ENCODE data around the gene ARMC7.
"Not testable (repeated sequence)": the region's sequence is repeated elsewhere in the genome, so short reads cannot be mapped to it uniquely, and the experiment has no call there.

The ARMC7 gene

DNA sequence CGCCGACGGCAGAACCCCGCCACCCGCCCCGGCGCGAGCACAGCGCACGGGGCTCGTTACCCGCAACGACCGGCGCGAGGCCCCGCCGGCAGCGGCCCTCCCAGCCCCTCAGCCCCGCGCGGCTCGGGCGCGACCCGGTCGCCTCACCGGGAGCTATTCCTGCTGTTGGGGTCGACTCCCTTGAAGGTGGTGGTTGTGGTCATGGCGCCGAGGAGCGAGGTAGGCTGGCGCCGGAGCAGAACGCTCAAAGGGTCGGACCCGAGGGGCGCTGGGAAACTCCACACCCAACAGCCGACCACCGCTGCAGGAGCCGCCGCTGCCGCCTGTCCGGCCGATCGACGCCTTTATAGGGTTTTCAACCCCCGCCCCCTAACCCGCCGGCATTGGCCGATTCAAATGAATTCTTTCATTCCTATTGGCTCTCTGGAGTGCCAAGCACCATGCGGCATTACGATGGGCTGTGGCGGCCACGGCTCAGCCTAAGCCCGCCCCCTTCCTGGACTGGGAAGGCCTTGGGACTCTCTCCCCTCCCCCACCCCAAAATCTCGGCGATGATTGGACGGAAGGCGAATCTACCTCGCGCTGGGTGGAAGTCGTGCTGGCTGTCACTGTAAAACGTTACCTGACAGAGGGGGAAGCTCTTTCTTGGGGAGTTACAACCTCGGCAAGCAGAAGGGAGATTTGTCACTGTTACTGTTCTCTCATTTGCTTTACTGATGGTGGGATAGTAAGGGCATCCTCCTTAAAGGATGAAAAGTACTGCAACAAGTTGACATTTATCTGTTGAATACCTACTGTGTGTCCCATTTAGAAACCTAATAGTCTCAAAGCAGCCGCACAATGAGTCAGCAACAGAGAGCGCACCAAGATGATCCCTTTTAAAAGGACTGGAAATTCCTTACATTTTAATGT lies 44.7 kb downstream of the ARMC7 start, which contains the start of gene JPT1:
Gene JPT1 (minus strand): TSS at position 318 of the 912 bp plus-strand sequence. CDS start 115 bp downstream, at position 203.
- peak; percentile 98 to 99 (median 99) for DNase-seq

DNA sequence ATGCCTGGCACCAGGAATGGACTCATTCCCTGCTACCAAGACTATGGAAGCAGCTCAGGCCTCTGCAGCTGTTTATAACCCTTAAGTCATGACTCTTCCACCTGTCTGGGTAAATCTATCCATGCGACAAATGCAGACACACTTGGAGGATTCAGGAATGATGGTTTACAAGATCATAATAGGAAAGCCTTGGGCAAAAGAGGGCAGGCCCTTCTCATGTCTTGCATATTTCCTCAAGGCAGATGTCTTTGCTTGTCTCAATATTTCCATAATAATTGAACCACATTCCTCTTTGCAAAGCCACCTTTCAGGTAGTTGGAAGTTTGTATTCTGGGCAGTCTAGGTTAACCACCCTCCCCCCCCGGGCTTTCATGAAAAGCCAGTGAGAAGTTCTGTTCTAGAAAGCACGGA lies 45.4 kb downstream of the ARMC7 start:
- no peak for DNase-seq

GRCh38 chr17:75158480-75158879 lies 48.7 kb downstream of the ARMC7 start:
- DNase-seq, result not testable (repeated sequence)

DNA sequence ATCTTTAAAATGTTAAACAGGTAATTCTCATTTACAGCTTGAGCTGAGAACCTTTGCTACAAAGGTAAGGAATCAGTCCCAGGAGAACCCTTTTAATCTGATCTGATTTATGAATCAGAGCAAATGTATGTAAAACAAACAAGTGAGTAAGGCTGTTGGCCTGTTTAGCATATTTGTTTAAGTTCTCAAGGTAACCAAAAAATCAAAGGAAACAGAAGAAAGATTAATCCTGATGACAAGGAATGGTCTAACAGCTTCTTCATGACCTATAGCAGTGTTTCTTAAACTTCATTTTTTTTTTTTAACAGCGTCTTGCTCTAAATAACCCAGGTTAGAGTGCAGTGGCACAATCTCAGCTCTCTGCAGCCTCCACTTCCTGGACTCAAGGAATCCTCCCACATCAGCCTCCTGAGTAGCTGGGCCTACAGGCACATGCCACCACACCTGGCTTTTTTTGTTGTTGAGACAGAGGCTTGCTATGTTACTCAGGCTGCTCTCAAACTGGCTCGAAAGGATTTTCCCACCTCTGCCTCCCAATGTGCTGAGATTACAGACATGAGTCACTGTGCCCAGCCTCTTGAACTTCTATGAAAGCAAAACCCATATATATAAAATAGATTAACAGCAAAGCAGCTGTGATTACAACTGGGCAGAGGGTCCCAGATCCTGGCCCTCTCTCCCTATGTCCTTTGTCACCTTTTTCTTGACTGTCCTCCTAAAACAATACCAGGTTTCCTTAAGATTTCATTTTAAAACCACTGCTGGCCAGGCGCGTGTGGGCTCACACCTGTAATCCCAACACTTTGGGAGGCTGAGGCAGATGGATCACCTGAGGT lies 49.6 kb downstream of the ARMC7 start:
- no peak for DNase-seq

DNA sequence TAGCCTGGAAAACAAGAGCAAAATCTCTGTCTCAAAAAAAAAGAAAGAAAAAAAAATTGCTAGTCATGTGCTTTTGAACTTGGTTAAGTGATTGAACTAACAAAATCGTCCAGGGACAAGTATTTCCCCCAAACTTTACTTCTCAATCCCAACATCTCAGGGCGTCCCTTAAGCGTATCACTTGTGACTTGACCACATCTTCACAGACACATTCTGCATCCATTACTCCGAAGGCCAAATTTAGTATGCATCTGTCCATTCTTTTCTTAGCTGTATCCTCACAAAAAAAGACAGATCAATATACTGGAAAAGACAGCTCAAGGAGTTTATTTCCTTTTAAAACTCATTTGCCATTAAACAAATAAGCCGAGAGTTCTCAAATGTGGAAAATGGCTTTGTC lies 50.4 kb downstream of the ARMC7 start:
- DNase-seq, result no peak

DNA sequence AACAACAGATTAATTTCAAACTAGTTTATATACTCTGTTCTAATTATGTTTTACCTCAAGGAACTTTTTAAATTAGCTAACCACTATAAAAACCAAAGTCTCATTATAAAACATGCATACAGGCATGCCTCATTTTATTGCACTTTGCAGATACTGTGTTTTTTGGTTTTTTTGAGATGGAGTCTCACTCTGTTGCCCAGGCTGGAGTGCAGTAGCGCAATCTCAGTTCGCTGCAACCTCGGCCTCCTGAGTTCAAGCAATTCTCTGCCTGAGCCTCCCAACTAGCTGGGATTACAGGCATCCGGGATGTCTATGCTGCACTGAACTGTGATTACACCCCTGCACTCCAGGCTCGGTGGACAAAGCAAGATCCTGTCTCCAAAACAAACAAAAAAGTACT lies 53.3 kb downstream of the ARMC7 start:
- DNase-seq, result no peak

- not testable (repeated sequence) for DNase-seq
These were observed 54.8 kb downstream of the ARMC7 start for GRCh38 chr17:75164606-75165005.

- DNase-seq, result no peak
These were observed 59.2 kb downstream of the ARMC7 start for GRCh38 chr17:75168998-75169397.

GRCh38 chr17:75173526-75173925 lies 63.8 kb downstream of the ARMC7 start:
- peak in 1 of 3 experiments; percentile 4 for DNase-seq

DNA sequence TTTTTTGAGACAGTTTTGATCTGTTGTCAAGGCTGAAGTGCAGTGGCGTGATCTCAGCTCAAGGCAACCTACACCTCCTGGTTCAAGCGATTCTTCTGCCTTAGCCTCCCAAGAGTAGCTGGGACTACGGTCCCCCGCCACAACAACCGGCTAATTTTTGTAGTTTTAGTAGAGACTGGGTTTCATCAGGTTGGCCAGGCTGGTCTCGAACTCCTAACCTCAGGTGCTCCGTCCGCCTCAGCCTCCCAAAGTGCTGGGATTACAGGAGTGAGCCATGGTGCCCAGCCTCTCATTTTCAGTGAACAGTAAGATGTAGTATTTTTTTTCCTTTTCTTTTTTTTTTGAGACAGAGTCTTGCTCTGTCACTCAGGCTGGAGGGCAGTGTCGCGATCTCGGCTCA lies 65.2 kb downstream of the ARMC7 start:
- DNase-seq, result no peak

- DNase-seq, result no peak
These were observed 66.9 kb downstream of the ARMC7 start for GRCh38 chr17:75176625-75177024.

- DNase-seq, result no peak
These were observed 68.7 kb downstream of the ARMC7 start for GRCh38 chr17:75178453-75178852.

Data from NCI-H1417 (cell line).